Measurements from ENCODE around the gene CORIN.

DNA sequence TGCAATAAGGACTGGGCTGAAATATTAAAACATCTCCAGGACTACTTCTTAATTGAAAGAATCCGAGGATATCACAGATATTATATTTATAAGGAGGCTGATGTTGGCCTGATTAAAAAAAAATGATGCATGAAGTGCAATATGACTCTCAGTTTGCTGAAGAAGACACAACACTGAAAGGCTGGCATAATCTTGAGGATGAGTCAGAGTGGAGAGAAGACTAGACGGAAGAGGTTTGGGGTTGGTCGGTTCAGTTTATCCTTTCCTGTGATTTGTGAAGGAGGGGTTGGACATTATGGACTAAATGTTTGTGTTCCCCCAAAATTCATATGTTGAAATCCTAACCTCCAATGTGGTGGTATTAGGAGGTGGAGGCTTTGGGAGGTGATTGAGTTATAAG is 170.3 kb downstream of the CORIN start:
- TF ChIP-seq, protein P1, sequence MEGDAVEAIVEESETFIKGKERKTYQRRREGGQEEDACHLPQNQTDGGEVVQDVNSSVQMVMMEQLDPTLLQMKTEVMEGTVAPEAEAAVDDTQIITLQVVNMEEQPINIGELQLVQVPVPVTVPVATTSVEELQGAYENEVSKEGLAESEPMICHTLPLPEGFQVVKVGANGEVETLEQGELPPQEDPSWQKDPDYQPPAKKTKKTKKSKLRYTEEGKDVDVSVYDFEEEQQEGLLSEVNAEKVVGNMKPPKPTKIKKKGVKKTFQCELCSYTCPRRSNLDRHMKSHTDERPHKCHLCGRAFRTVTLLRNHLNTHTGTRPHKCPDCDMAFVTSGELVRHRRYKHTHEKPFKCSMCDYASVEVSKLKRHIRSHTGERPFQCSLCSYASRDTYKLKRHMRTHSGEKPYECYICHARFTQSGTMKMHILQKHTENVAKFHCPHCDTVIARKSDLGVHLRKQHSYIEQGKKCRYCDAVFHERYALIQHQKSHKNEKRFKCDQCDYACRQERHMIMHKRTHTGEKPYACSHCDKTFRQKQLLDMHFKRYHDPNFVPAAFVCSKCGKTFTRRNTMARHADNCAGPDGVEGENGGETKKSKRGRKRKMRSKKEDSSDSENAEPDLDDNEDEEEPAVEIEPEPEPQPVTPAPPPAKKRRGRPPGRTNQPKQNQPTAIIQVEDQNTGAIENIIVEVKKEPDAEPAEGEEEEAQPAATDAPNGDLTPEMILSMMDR (IDR thresholded peaks at IDR 0.05), result no peak
- no peak for TF ChIP-seq POLR2A (IDR thresholded peaks at IDR 0.05)
